ENCODE measurements around the gene ABL1.
"Not testable (repeated sequence)": the region's sequence is repeated elsewhere in the genome, so short reads cannot be mapped to it uniquely, and the experiment has no call there.

The ABL1 gene

DNA sequence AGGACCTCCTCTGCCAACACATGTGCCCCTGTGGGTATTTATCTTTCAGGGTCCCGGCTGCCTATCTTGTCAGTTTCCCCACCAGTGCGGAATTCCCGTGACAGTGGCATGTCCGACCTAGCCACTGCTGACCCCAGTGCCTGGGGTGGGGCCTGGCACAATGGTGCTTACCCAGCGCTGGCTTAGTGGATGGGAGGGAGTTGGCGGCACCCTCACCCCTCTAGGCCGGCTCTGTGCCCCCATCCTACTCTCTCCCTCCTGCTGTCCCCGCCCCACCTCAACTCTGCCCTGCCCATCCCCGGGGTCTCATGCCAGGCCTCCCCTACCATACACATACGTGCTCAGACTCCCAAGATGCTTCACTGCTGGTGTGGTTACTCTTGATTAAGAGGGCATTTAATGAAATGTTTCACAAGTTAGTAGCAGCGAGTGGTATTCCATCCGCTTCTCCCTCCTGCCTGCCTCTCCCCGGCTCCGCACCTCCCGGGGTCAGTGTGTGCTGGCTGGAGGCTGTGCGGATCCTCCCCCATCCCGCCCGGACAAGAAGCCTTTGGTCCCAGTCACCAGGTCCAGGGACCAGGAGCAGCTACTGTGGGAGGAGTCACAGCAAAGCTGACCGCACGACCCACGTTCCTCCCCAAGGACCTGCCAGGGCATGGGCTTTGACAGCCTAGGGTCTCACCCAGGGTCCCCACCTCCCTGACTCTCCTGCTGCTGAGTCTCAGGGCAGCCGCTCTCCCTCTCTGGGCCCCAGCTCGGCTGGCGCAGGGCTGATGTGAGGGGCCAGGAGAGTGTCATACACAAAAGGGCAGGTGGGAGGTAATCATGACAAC, 71.1 kb downstream of the ABL1 start:
- no peak for DNase-seq

DNA sequence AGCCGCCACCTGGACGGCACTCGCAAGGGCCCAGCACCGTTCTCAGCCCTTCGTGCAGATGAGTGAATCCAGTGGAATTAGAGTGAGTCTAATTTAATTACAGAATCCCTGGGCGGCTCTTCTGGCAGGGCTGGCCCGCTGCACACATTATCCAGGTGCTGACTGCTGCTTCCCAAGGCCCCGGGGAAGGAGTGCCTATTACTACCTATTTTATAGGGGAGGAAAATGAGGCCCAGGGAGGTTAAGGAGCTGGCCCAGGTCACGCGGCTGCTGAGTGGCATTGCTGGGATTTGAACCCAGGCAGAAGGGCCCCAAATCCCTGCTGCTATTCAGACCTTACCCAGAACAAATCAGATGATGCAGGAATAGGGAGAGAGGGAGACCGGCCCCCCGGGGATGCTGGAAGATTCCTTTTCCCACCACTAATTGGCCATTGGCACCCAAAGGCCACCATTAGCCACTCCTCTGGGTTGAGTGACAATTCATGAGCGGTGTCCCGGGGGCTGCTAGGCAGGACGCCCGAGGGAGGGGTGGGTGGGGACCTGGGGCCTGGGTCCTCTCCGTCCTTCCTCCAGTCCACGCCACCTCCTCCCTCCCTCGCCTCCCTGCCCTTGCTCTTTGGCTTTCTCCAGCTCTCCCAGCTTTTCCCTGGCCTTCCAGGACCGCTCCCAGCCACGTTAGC, 71.8 kb downstream of the ABL1 start:
- DNase-seq: no peak

DNA sequence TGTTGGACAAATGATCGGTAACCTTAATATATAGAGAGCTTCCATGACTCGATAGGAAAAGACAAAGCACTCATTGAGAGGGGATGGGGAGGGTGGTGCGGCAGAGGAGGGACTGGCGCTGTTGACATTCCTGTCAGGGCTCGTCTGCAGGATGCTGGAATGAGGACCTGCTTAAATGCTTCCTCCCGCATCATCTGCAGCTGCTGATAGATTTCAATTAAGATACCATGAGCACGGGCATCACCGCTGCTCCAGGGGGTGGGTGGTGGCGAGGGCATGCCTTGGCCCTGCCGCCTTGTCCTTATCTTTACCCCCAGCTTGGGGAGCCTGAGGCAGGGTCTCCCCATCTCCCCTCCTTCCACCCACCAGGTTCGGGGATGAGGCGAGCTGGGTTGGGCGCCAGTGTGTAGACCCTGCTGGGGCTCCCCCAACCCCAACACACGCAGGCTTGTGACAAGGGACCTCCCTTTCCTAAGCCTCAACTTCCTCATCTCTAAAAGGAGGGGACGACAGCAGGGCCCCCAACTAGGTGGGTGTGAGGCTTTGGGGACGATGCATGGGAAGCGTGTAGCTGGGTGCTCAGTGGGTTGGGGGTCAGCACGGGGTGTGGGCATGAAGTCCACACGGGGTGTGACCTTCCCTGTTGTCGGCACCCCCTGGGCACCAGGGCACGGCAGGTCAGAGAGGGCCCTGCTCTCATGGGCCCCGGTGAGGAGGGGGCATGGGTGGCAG, 73.3 kb downstream of the ABL1 start:
- DNase-seq: no peak

DNA sequence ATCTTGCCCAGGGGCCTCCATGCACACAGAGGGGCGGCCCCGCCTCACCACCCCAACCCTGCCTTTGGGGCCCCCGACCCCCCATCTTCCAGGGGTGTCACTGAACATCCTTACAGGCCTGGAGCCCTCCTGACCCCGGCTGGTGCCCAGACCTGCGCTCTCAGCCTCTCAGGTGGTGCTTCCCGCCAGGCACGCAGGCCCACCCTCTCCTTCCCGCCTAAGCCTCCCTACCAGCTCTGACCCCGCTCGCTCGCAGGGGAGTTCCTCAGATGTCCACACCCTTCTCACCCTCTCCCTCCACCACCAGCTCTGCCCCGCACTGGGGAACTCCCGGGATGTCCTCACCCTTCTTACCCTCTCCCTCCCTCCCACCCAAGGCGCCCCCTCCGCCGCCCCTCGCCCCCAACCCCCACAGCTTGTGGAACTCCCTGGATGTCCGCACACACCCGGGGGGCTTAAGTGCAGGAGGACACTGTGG, 73.9 kb downstream of the ABL1 start:
- no peak for DNase-seq

DNA sequence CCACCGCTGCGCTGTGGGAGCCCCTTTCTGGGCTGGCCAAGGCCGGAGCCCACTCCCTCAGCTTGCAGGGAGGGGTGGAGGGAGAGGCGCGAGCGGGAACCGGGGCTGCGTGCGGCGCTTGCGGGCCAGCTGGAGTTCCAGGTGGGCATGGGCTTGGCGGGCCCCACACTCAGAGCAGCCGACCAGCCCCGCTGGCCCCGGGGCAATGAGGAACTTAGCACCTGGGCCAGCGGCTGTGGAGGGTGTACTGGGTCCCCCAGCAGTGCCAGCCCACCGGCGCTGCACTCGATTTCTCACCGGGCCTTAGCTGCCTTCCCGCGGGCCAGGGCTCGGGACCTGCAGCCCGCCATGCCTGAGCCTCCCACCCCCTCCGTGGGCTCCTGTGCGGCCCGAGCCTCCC, 75.0 kb downstream of the ABL1 start:
- not testable (repeated sequence) for DNase-seq

DNA sequence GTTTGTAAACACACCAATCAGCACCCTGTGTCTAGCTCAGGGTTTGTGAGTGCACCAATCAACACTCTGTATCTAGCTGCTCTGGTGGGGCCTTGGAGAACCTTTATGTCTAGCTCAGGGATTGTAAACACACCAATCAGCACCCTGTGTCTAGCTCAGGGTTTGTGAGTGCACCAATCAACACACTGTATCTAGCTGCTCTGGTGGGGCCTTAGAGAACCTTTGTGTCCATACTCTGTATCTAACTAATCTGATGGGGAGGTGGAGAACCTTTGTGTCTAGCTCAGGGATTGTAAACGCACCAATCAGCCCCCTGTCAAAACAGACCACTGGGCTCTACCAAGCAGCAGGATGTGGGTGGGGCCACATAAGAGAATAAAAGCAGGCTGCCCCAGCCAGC, 75.6 kb downstream of the ABL1 start:
- not testable (repeated sequence) for DNase-seq

DNA sequence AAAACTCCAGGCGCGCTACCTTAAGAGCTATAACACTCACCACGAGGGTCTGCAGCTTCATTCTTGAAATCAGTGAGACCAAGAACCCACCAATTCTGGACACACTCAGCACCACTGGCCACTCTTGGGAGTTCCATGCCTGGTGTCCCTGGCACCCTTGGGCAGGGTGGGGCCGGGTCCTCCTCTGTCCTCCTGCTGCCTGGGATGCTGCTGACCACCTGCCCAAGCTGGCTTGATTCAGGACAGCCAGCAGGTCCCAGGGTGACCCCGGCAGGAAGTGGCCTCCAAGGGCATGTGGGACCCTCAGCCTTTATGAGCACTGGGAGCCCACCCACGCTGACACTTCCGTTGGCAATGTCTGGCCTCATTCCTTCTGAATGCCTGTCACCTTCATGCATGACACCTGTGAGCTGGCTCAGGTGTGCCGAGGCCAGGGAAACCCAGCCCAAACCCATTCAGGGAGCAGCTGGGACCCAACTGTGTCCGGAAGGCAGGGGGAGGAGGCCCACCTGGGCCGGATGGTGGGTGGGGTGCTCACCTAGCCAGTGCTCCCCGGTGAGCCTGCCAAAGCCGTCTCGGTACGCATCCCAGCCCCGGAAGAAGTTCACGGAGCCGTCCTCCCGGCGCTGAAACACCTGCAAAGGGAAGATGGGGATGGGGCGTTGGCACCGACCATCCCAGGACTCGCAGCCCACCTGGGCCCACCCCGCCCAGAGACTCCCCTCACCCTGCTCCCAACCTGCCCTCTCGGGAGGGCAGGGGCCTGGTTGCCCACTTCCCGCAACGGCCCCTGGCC, 76.4 kb downstream of the ABL1 start:
- DNase-seq: no peak

DNA sequence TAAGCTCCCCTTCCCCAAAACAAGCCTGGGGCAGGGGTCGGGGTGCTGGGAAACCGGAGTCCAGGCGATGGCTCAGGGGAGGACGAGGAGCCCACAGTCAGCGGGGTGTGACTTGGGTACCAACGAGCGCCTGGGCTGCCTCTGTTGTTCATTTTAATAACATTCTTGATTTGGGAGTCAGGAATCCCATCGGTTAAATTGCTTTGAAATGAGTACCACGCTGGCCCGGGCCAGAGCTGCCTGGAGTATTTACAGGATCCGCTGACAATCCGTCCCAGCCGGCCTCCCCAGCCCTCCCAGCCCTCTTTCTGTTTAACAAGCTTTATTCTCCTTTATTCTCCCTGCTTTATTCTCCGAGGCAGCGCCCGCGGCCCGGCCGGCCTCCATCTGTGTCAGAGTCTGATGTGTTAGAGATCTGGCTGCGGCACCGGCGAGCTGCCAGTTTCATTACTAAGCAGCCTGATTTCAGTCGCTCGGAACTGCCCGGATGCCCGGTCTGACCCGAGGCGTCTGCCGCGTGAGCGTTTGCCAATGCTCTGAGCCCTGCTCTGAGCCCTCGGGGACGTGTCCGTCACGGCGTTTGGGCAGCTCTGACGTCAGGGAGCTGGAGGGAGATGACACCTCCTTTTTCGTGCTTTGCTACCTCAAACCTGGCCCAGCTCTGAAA, 78.0 kb downstream of the ABL1 start:
- no peak for DNase-seq

DNA sequence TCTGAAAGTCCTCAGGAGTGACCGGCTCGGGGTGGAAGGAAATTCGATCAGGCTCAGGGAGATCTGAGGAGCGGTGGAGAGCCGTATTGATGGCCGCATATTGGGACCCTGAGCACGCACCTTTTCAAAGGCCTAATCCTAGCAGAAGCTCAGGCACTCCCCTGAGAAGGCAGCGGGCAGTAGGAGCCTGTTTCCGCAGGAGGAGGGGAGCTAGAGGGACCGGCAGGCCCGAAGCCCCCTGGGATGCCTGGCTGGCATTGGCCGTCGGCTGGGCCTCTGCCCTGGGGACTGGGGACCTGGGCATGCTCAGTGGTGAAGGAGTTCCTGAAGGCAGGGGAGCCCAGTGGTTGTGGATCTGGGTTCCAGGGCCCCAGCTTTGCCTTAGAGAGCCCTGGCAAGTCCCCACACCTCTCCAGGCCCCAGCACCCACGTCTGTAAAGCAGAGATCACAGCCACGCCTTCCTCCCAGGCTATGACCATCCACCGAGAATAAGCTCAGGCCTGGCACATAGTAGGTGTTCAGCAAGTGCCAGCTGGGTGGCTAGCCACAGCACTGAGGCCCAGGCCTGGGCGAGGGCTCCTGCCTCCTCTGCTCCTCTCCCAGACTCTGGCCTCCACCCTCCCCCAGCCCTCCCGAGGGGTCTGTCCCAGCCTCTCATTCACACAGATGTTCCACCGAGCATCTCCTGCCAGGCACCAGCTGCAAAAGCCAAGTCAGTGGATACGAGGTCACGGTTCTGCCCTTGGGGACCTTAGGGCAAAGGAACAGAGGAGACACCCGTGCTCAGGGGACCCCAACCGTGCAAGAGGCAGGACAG, 78.8 kb downstream of the ABL1 start:
- DNase-seq: no peak

DNA sequence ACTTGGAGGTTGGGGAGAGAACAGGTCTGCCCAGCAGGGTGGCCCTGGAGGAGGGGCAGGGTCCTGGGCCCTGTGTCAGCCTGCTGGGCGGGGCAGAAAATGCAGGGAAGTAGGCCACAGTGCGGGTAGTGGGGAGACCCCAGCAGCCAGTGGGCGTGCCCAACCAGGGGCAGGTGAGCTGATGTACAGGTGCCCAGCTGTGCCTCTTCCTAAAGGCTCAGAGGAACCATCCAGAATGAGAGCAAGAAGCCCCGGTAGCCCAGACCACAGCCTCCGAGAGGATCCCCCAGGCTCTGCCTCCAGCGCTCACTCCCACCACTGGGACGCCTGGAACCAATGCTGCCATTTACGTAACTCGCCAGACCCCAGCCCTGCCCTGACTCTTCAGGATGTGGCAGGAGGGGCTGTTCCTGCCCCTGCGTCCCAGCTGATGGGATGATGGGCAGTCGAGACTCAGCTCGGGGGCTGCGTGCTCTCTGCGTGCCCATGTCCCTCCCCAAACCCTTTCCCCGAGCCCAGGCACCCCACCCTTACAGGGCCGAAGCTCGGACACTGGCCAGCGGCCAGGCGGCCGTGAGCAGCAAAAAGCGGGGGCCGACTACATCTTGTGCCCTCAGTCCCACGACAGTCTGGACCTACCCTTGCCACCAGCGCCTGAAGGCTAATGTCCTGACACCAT, 79.5 kb downstream of the ABL1 start:
- no peak for DNase-seq

DNA sequence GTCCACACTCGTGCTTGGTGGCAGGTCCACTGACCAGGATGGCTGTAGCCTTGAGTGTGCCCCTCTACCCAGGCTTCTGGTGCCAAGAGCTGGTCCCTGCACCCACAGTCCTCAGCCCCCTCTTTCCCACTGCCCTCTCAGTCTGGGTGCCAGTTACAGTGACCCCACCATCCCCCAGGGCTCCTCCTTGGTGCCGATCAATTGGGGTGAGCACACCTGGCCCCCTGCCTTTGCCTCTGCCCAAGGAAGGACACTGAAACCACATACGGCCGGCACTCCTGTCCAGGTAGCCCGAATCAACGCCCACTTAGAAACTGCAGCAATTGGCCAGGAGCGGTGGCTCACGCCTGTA, 80.0 kb downstream of the ABL1 start:
- no peak for DNase-seq

DNA sequence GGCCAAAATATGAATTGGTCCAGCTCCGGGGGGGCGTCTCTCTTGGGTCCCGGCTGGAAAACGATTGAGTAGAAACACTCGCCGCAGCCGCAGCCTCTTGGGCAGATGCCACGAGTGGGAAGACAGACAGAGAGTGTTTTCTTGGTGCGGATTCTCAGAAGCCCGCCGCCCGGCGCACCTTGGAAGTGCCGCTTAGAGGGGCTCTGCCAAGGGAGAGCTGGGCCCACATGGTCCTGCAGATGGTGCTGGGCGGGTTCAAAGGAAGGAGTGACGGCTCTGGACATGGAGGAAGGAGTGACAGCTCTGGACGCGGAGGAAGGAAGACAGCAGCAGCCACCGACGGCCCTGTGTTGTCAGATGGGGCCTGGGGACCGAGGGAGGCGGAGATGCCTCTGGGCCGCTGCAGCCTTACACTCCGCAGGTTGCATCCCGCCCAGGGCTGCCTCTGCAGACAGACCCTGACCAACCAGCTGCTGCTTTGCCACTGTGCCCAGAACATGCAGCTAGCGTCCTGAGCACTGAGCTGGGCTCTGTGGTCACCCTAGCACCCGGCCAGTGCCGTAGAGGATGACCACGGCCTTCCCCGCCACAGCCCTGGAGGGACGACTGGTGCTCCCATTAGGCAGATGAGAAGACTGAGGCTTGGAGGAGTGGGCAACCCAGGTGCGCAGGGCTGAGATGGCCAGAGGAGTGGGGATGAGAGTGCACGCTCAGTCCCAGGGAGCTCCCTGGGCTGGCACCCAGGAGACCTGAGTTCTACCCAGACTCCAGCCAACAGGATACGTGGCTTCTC, 82.3 kb downstream of the ABL1 start:
- no peak for DNase-seq

DNA sequence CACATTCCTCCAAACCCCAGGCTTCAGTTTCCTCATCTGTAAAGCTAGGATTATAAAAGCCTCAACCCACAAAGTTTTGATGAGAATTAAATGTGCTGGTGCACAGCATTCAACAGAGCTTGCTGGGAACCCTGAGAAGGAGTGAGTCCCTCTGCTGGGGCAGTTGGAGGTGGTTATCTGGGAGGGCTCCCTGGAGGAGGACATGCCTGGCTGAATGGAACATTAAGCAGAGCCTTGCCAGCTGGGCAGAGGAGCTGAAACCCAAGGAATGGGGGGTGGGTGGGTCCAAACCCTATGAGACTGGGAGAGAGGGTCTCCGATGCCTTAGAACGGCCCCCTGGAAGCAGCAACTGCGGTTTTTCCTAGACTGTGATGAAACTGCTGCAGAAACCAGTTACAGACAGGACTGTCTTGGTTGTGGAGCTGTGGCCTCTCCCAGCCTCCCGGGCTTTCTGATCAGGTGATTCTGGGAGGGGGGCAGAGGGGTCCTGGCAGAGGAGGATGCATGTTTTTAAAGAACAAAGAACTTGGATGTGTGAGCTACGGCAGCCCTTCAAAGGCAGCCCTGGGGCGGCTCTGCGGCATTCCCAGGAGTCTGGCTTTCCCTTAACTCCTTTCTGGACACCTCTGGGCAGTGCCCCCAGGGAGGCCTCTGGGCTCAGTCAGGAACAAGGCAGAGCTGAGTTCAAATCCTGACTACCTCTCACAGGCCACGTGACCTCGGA, 83.2 kb downstream of the ABL1 start:
- no peak for DNase-seq

DNA sequence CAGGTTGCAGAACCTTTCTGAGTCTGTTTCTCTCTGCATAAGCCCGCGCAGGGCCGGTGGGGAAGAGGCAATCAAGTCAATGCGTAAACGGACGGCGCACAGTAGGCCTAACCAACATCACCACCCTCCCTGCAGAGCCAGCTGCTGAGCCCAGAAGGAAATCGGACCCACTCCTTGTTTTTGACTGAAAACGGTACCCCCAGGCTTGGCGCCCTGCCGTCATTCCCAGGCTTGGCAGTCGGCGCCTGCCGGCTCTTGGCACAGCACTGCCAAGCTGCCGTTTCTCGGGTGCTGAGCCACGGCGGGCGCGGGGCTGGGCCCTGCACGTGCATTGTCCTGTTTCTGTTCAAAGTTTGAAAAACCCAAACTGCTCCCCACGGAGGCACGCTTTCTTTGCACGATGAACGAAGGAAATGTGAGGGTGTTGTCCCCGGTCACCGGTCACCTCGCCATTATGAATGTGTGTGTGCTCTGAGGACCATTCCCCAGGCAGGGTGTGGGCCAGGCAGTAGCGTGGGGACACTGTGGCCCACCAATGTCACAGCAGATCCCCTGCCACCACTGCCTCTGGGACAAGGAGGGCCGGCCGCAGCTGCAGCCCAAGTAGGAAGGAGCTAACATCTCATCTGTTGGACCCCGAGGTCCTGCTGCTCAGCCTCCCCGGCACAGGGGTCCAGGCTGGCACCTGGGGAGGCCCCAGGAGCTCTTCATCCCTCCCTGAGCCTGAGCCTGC, 83.9 kb downstream of the ABL1 start:
- no peak for DNase-seq

DNA sequence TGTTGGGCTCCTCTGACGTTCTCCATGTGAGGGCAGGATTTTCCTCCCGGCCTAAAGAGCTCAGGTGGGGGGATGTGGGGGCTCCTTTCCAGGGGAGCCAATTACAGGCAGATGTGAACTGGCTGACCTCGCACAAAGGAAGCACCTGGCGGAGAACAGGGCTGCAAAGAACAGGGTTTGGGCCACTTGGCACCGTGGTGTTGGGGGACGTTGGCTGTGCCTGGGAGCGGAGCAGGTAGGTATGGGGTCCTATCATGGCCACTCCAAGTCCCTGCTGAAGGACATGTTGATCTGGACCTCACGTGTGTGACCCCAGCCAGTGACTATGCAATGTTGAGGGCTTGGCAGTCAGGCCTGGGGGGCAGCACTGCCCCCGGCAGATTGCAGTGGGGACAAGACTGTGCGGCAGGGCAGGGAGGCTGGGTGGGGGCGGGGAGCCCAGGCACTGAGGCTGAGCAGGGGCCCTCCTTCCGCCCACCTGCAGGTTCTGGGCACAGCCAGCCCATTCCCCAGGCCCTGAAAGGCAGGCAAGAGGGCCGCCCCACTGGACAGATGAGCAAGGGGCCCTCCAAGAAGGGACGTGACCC, 84.6 kb downstream of the ABL1 start:
- no peak for DNase-seq

DNA sequence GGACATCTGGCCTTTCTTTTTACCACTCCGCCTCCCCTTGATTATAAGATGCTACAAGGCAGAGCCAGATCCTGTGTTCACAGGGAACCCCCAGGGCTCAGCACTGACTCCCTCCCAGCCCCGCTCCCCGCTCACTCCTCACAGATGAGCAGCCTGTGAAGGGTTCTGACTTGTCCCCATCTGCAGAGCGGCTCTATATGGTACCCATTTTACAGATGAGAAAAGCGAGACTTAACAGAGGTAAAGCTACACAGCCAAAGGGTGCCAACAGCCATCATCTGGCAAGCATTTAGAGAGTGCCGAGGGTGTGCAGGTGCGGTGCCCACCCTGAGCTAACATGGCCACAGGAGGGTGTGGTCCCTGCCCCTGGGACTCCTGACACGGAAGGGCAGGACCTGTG, 85.2 kb downstream of the ABL1 start:
- no peak for DNase-seq

DNA sequence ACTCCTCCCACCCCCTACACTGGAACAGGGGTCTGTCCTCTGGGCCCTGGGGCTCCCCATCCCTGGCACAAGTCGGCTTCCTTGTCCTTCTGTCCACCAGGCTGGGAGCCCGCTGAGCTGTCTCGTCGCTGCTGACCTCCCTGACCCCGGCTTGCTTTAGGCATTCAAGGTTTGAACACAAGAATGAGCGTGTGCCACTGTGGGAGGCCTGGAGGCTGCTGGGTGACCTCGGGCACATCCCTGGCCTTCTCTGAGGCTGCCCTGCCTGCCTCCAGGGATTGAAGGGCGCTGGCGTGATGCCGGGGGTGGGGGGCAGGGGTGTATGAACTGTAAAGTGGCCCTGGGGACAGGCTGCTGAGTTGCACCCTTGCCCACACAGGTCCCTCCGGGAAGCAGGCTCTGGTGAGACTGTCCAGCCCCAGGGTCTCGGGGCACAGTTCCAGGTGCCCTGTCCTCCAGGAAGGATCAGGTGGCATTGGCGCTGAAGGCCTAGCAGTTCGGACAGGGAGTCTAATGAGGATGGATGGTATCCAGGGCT, 85.8 kb downstream of the ABL1 start:
- DNase-seq: no peak

Measured in COR-L47 (cell line).